ENCODE data around the gene RBPJ.
A peak's percentile ranks its signal among the peaks of the same experiment; 100 is the strongest.

Gene RBPJ

DNA sequence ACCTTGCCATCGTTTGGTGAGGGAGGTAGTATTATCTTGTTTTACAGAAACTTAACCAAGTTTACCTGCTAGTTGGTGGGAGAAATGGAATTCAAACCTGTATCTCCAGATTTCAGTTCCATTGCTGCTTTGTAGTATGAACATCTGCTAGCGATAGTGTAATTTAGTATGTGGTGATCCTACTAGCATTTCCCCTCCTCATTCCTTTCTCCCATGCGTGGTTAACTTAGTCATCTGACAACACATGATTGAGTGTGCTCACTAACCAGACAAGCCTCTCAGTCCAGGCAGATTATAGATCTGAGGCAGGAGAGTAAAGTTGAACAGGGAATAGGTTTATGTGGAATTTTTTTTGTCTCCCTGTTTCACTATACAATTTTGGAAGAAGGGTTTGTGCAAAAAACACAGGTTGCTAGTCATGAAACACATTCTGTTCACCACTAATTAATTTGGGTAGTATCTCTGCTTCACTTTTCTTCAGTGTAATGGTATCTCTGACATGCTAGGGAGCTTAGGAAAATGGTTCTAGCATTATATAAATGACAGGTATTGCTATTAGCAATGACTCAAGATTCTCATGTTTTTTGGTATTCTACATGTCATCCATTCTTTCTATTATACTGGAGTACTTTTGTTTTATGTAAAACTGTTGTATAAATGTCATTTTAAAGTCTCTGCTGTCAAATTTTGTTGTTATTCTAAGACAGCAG lies 21.7 kb downstream of the RBPJ start:
- no peaks in the 10 kb centered on the region for H3K36me3 ChIP-seq (ENCODE audit: insufficient read depth, low read length)
- H3K27ac ChIP-seq (ENCODE audit: low read depth, low read length) = peak overlapping the region; percentile 50
- H3K4me3 ChIP-seq (ENCODE audit: low read depth, low read length) = peak overlapping the region; percentile 11; the same call in 1 of the 2 replicates
- no peaks in the 10 kb centered on the region for H3K27me3 ChIP-seq (ENCODE audit: insufficient read depth, low read length)
- peaks cover 88% of the 10 kb centered on the region for H3K79me2 ChIP-seq (ENCODE audit: control insufficient read depth, insufficient read depth, low read length, unreplicated experiment)
- peaks cover 42% of the 10 kb centered on the region for H3K4me1 ChIP-seq (ENCODE audit: control insufficient read depth, insufficient read depth, low read length, unreplicated experiment)
- H2AFZ ChIP-seq (ENCODE audit: low read length, unreplicated experiment) = no peak overlapping the region

DNA sequence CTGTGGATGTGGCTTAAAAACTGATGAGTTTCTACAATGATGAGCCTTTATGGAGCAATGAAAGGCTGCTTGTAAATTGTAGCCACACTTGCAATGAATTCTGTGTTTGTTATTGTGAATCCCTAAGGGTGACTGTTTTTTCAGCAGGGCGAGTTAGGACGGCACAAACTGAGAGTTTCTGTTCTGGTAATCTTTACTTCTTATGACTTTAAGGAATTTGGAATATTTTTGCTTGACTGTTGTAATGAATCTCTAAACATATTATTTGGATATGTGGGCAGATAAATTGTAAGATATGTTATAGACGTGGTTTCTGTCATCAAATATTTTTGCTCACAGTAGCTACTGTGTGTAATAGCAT lies 22.2 kb downstream of the RBPJ start:
- peak overlapping the region; percentile 50 for H3K27ac ChIP-seq (ENCODE audit: low read depth, low read length)
- H2AFZ ChIP-seq (ENCODE audit: low read length, unreplicated experiment) = no peak overlapping the region
- peaks cover 42% of the 10 kb centered on the region for H3K4me1 ChIP-seq (ENCODE audit: control insufficient read depth, insufficient read depth, low read length, unreplicated experiment)
- peaks cover 87% of the 10 kb centered on the region for H3K79me2 ChIP-seq (ENCODE audit: control insufficient read depth, insufficient read depth, low read length, unreplicated experiment)
- peak overlapping the region; percentile 11; the same call in 1 of the 2 replicates for H3K4me3 ChIP-seq (ENCODE audit: low read depth, low read length)
- no peaks in the 10 kb centered on the region for H3K36me3 ChIP-seq (ENCODE audit: insufficient read depth, low read length)
- no peaks in the 10 kb centered on the region for H3K27me3 ChIP-seq (ENCODE audit: insufficient read depth, low read length)

DNA sequence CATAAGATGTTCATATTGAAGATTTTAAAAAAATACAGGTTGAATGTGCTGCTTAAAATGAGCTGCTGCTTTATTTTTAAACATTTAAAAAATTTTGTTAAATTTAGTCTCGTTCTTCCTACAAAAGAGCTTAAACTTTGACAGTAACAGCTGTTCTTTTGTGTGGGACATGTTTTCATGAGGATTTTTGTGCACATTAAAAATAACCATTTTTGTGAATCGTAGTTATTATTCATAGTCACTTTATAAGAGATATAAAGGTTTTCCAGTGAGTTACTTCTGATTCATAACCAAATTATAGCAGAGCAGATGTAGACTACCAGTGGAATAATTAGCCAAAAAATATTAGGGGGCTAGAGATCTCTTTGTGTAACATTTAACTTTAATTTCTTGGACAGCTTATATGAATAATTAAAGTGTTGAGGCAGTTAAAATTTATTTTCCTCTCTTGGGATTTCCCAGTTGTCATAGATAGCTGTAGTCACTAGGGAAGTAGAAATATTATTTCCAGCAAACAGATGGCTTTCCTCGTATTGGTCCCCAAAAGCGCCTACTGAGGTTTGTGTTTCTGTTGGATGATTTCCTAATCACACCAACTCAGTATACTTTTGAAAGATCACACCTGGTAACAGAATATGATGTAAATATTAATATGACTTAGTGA lies 24.2 kb downstream of the RBPJ start:
- no peak overlapping the region for H2AFZ ChIP-seq (ENCODE audit: low read length, unreplicated experiment)
- peak overlapping the region; percentile 72 for H3K4me3 ChIP-seq (ENCODE audit: low read depth, low read length)
- H3K27me3 ChIP-seq (ENCODE audit: insufficient read depth, low read length) = no peaks in the 10 kb centered on the region
- H3K79me2 ChIP-seq (ENCODE audit: control insufficient read depth, insufficient read depth, low read length, unreplicated experiment) = peaks cover 90% of the 10 kb centered on the region
- H3K27ac ChIP-seq (ENCODE audit: low read depth, low read length) = peak overlapping the region; percentile 59; the same call in 1 of the 2 replicates
- H3K4me1 ChIP-seq (ENCODE audit: control insufficient read depth, insufficient read depth, low read length, unreplicated experiment) = peaks cover 48% of the 10 kb centered on the region
- no peaks in the 10 kb centered on the region for H3K36me3 ChIP-seq (ENCODE audit: insufficient read depth, low read length)

DNA sequence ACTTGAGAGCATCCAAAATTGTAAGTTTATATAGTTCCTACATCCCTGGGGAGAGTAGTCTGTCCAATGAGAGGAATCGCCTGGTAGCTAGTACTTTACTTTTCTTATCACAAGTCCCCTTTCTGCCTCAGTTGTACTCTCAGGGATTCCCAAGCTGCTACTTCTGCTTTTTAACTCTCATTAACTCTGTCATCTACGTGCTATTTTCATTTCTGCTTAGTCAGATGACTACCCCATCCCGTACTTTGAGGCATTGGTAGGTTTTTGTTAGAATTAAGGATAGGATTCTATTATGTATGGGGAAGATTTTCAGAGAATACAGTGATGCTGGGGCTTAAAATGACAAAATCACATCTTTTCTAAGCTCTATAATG lies 24.7 kb downstream of the RBPJ start:
- peak overlapping the region; percentile 72 for H3K4me3 ChIP-seq (ENCODE audit: low read depth, low read length)
- H3K27me3 ChIP-seq (ENCODE audit: insufficient read depth, low read length) = no peaks in the 10 kb centered on the region
- H3K4me1 ChIP-seq (ENCODE audit: control insufficient read depth, insufficient read depth, low read length, unreplicated experiment) = peaks cover 48% of the 10 kb centered on the region
- H3K27ac ChIP-seq (ENCODE audit: low read depth, low read length) = peak overlapping the region; percentile 59
- no peaks in the 10 kb centered on the region for H3K36me3 ChIP-seq (ENCODE audit: insufficient read depth, low read length)
- H3K79me2 ChIP-seq (ENCODE audit: control insufficient read depth, insufficient read depth, low read length, unreplicated experiment) = peaks cover 91% of the 10 kb centered on the region
- H2AFZ ChIP-seq (ENCODE audit: low read length, unreplicated experiment) = peak overlapping the region; percentile 27

DNA sequence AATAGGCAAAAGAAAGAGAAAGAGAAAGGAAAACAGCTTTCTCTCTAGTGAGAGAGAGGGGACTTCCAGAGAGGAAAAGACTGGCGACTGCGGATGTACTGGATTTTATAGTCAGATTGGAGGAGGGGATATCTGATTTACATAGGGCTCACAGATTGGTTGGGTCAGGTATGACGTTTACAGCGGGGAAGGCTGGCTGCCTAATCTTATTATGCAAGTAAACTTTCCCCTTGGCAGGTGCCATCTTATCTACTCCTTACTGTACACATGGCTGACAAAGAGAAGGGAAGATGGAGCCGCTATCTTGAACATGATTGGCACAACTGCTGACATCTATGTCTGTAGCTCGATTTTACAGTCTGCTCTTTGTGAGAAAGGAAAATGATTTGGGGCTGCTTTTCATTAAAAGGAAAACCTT lies 25.4 kb downstream of the RBPJ start:
- peaks cover 92% of the 10 kb centered on the region for H3K79me2 ChIP-seq (ENCODE audit: control insufficient read depth, insufficient read depth, low read length, unreplicated experiment)
- no peaks in the 10 kb centered on the region for H3K27me3 ChIP-seq (ENCODE audit: insufficient read depth, low read length)
- peaks cover 44% of the 10 kb centered on the region for H3K4me1 ChIP-seq (ENCODE audit: control insufficient read depth, insufficient read depth, low read length, unreplicated experiment)
- no peaks in the 10 kb centered on the region for H3K36me3 ChIP-seq (ENCODE audit: insufficient read depth, low read length)
- H2AFZ ChIP-seq (ENCODE audit: low read length, unreplicated experiment) = no peak overlapping the region
- peak overlapping the region; percentile 59; the same call in 1 of the 2 replicates for H3K27ac ChIP-seq (ENCODE audit: low read depth, low read length)
- H3K4me3 ChIP-seq (ENCODE audit: low read depth, low read length) = peak overlapping the region; percentile 72

DNA sequence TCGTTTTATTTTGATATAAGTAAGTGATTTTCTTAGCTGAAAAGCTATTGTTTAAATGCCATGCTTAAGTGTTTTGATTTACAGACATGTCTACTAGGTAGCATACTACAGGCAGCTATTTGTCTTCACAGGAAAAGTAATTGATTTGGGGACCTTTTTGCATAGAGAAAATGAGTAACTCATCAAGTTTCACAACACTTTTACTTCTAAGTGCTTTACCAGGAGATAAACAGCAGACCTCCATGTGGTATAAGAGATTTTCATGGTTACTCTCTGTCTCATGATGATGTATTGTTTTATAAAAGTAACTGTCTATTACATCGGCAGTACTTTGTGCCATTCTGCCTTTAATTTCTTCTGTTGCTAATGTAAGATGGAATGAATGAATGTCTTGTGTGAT lies 28.7 kb downstream of the RBPJ start:
- Histone ChIP-seq H2AFZ (ENCODE audit: low read length, unreplicated experiment) (no peak overlapping the region), H3K27ac (ENCODE audit: low read depth, low read length) (no peak overlapping the region), H3K27me3 (ENCODE audit: insufficient read depth, low read length) (no peaks in the 10 kb centered on the region), H3K79me2 (ENCODE audit: control insufficient read depth, insufficient read depth, low read length, unreplicated experiment) (peaks cover 90% of the 10 kb centered on the region), H3K4me1 (ENCODE audit: control insufficient read depth, insufficient read depth, low read length, unreplicated experiment) (peaks cover 20% of the 10 kb centered on the region), H3K36me3 (ENCODE audit: insufficient read depth, low read length) (no peaks in the 10 kb centered on the region), H3K4me3 (ENCODE audit: low read depth, low read length) (no peak overlapping the region)

DNA sequence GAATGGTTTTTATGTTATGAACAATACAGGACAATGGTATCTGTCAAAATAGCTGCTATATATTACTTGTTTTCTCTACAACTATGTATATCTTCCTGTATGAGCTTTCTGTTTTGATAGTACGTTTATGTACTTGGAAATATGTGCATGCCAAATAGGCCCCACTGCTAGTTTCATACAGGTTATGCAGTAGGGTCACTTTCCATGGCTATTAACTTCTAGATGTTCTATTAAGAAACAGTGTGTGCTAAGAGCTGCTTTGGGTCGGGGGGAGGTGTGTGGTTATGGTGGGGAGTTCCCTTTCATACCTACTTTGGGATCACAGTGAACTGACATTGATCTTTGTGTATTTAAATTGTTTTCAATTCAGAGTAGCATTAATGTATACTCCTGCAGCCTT lies 30.9 kb downstream of the RBPJ start:
- no peak overlapping the region for H3K27ac ChIP-seq (ENCODE audit: low read depth, low read length)
- H3K79me2 ChIP-seq (ENCODE audit: control insufficient read depth, insufficient read depth, low read length, unreplicated experiment) = peaks cover 90% of the 10 kb centered on the region
- H3K36me3 ChIP-seq (ENCODE audit: insufficient read depth, low read length) = no peaks in the 10 kb centered on the region

DNA sequence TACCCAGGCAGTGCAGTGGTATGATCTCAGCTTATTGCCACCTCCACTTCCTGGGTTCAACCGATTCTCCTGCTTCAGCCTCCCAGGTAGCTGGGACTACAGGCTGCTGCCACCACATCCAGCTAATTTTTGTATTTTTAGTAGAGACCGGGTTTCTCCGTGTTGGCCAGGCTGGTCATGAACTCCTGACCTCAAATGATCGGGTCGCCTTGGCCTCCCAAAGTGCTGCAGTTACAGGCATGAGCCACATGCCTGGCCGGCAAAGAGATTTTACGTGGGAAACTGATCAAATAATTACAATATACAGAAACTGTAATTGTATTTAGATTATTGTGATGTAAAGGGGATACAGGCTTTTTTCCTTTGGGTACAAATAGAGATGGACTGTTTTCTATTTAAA lies 33.7 kb downstream of the RBPJ start:
- Histone ChIP-seq H3K4me1 (ENCODE audit: control insufficient read depth, insufficient read depth, low read length, unreplicated experiment) (peaks cover 18% of the 10 kb centered on the region), H3K36me3 (ENCODE audit: insufficient read depth, low read length) (no peaks in the 10 kb centered on the region)

More for the DNA sequence above, 30.9 kb downstream of the RBPJ start:
- H3K4me3 ChIP-seq (ENCODE audit: low read depth, low read length) = no peak overlapping the region
- H3K27me3 ChIP-seq (ENCODE audit: insufficient read depth, low read length) = no peaks in the 10 kb centered on the region
- H3K4me1 ChIP-seq (ENCODE audit: control insufficient read depth, insufficient read depth, low read length, unreplicated experiment) = peaks cover 20% of the 10 kb centered on the region
- no peak overlapping the region for H2AFZ ChIP-seq (ENCODE audit: low read length, unreplicated experiment)

DNA sequence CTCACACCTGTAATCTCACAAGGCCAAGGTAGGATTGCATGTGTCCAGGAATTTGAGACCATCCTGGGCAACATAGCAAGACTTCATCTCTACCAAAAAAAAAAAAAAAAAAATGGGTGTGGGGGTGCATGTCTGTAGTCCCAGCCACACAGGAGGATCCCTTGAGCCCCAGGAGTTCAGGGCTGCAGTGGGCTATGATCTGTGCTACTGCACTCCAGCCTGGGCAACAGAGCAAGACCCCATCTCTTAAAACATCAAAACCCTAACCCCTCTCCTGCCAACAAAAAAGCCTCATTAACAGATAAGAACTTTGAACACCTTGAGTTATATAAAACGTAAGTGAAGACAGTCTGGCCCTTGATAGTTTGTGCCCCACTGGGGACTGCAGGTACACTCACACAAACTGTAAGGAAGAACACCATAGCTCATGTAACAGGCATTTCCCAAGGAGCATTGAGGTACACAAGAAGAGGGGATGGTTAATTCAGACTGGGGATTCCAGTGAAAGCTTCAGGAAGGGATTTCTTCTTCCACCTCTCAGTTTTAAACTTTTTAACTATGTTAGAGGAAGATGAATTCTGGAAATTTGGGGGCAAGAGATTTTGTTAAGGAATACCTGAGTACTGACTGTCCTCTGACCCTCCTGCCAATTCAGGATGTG lies 34.7 kb downstream of the RBPJ start:
- Histone ChIP-seq H3K27me3 (ENCODE audit: insufficient read depth, low read length) (no peaks in the 10 kb centered on the region), H3K4me1 (ENCODE audit: control insufficient read depth, insufficient read depth, low read length, unreplicated experiment) (peaks cover 14% of the 10 kb centered on the region), H3K4me3 (ENCODE audit: low read depth, low read length) (no peak overlapping the region), H3K36me3 (ENCODE audit: insufficient read depth, low read length) (no peaks in the 10 kb centered on the region), H3K79me2 (ENCODE audit: control insufficient read depth, insufficient read depth, low read length, unreplicated experiment) (peaks cover 89% of the 10 kb centered on the region), H2AFZ (ENCODE audit: low read length, unreplicated experiment) (no peak overlapping the region), H3K27ac (ENCODE audit: low read depth, low read length) (no peak overlapping the region)

More for the DNA sequence above, 33.7 kb downstream of the RBPJ start:
- Histone ChIP-seq H3K27me3 (ENCODE audit: insufficient read depth, low read length) (no peaks in the 10 kb centered on the region), H3K4me3 (ENCODE audit: low read depth, low read length) (no peak overlapping the region), H3K79me2 (ENCODE audit: control insufficient read depth, insufficient read depth, low read length, unreplicated experiment) (peaks cover 90% of the 10 kb centered on the region), H2AFZ (ENCODE audit: low read length, unreplicated experiment) (no peak overlapping the region), H3K27ac (ENCODE audit: low read depth, low read length) (no peak overlapping the region)

DNA sequence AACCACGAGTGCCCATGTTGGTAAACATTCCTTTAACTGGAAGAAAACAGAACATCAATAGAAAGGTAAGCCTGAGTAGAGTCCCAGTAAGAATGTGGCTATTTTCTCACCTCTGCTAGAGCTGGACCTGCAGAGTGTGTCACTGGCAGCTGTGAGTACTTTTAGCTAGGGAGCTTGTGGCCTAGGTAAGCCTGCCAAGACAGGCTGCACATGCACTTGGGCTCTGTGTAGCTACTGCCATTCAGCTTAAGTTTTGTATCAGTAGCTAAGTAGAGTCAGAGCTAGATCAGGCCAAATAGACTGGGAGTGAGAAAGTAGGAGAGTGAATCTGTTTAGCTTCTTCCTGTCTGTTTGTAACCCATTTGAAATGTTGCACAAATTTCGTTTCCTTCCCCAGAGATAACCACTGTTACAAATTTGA lies 35.3 kb downstream of the RBPJ start:
- Histone ChIP-seq H2AFZ (ENCODE audit: low read length, unreplicated experiment) (no peak overlapping the region), H3K79me2 (ENCODE audit: control insufficient read depth, insufficient read depth, low read length, unreplicated experiment) (peaks cover 89% of the 10 kb centered on the region), H3K27ac (ENCODE audit: low read depth, low read length) (no peak overlapping the region), H3K36me3 (ENCODE audit: insufficient read depth, low read length) (no peaks in the 10 kb centered on the region), H3K4me1 (ENCODE audit: control insufficient read depth, insufficient read depth, low read length, unreplicated experiment) (peaks cover 14% of the 10 kb centered on the region), H3K27me3 (ENCODE audit: insufficient read depth, low read length) (no peaks in the 10 kb centered on the region), H3K4me3 (ENCODE audit: low read depth, low read length) (no peak overlapping the region)
